Adipocyte (in vitro differentiated cells): ENCODE measurements around the gene G3BP2.
"Not testable (repeated sequence)": the region's sequence is repeated elsewhere in the genome, so short reads cannot be mapped to it uniquely, and the experiment has no call there.

ENCODE experiments used
- DNase-seq: peaks from one replicate; pipeline ENCODE4 v3.0.0-alpha.2; 2015; ENCODE audit warnings: low read depth
- H3K27me3 ChIP-seq: replicated peaks from 2 replicates; pipeline ENCODE4 v1.7.0; 2013; ENCODE audit warnings: mild to moderate bottlenecking, low read length, moderate library complexity; ENCODE audit not compliant: control insufficient read depth, insufficient read depth
- H3K36me3 ChIP-seq: 2 replicates; pipeline ENCODE4 v1.7.0; 2013; ENCODE audit warnings: low read length, mild to moderate bottlenecking, moderate library complexity; ENCODE audit not compliant: control insufficient read depth, insufficient read depth, severe bottlenecking
- H3K4me1 ChIP-seq: 2 replicates; pipeline ENCODE4 v1.7.0; 2013; ENCODE audit warnings: mild to moderate bottlenecking, low read length, moderate library complexity; ENCODE audit not compliant: control insufficient read depth, insufficient read depth
- H3K4me3 ChIP-seq: 2 replicates; pipeline ENCODE4 v1.7.0; 2013; ENCODE audit warnings: mild to moderate bottlenecking, low read length, moderate library complexity
- H3K9ac ChIP-seq: 2 replicates; pipeline ENCODE4 v1.7.0; 2013; ENCODE audit warnings: mild to moderate bottlenecking, low read length, moderate library complexity
- H3K9me3 ChIP-seq: 2 replicates; pipeline ENCODE4 v1.7.0; 2013; ENCODE audit warnings: mild to moderate bottlenecking, low read length, moderate library complexity; ENCODE audit not compliant: control insufficient read depth

G3BP2 gene

GRCh38 chr4:75679876-75680575 lies 6.8 kb upstream of the G3BP2 start:
- no peak for DNase-seq
- Histone ChIP-seq H3K36me3 (no peaks in the 10 kb centered on the region), H3K4me1 (no peaks in the 10 kb centered on the region), H3K27me3 (no peaks in the 10 kb centered on the region), H3K9me3 (no peaks in the 10 kb centered on the region), H3K4me3 (no peak overlapping the region), H3K9ac (no peak overlapping the region)

GRCh38 chr4:75678965-75679364 lies 5.8 kb upstream of the G3BP2 start:
- Histone ChIP-seq H3K4me1 (peaks cover 3% of the 10 kb centered on the region), H3K27me3 (no peaks in the 10 kb centered on the region), H3K9ac (no peak overlapping the region), H3K4me3 (no peak overlapping the region), H3K9me3 (no peaks in the 10 kb centered on the region), H3K36me3 (no peaks in the 10 kb centered on the region)
- DNase-seq = no peak

DNA sequence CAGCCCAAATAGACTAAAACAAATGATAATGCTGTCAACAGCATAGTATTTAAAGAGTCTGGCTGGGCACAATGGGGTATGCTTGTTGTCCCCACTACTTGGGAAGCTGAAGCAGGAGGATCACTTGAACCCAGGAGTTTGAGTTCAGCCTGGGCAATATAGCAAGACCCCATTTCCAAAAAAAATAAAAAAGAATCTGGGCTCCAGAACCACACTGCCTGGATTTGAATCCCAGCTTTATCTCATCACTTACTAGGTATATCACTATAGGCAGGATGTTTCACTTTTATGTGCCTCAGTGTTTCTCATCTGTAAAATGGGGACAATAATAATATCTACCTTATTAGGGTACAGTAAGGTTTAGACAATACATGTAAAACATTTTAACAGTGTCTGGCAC lies 5.3 kb upstream of the G3BP2 start:
- Histone ChIP-seq H3K36me3 (no peaks in the 10 kb centered on the region), H3K9me3 (no peaks in the 10 kb centered on the region), H3K4me1 (peaks cover 7% of the 10 kb centered on the region), H3K27me3 (no peaks in the 10 kb centered on the region), H3K9ac (no peak overlapping the region), H3K4me3 (no peak overlapping the region)
- no peak for DNase-seq

GRCh38 chr4:75675004-75675531 lies 1.9 kb upstream of the G3BP2 start:
- Histone ChIP-seq H3K9me3 (no peaks in the 10 kb centered on the region), H3K27me3 (no peaks in the 10 kb centered on the region), H3K4me3 (no peak overlapping the region), H3K9ac (no peak overlapping the region), H3K36me3 (no peaks in the 10 kb centered on the region), H3K4me1 (peaks cover 23% of the 10 kb centered on the region)
- no peak for DNase-seq

DNA sequence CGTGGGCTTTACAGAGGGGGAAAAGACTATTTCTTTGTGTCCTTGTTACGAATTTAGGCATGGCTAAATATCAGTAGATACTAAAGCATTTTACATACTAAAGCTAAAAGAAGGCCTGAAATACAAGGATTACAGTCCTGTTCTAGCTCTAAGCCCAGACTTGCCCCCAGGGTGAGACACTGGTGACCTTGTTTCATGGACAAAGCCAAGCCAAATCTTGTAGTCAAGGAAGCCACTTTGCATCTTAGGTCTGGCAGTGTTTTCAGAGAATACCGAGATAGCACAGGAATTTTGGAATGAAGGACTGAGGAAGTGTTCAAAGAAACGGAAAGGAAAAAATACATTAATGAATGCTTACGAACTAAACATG lies 733 bp upstream of the G3BP2 start:
- H3K9ac ChIP-seq = peak overlapping the region; percentile 96
- no peaks in the 10 kb centered on the region for H3K27me3 ChIP-seq
- no peaks in the 10 kb centered on the region for H3K36me3 ChIP-seq
- H3K4me3 ChIP-seq = peak overlapping the region; percentile 97
- peaks cover 23% of the 10 kb centered on the region for H3K4me1 ChIP-seq
- H3K9me3 ChIP-seq = no peaks in the 10 kb centered on the region
- no peak for DNase-seq

DNA sequence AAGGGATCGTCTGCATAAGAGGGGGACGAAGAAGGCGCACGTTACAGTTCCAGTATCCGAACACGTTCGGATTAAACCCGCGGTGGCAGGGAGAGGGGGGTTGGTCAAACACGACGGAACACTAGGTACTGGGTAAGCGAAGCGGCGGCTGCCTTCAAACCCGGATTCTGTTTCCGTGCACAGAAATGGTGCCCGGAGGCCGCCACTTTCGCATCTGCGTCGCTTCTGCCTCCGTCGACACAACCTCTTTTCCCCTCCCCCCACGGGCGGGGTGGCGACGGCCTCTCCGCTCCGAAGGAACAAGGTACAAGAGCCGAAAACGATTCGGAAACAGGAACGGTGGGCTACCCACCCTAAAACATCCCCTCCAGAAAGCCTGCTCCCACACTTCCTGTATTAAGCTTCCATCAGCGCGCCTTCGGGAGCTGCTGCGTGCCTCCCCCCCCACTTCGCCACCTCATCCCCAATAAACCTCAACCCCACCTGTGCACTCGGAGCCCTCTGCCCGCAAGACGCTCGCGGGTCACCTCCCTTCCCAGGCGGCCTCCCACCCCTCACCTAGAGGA lies 667 bp downstream of the G3BP2 start:
- Histone ChIP-seq H3K9ac (peak overlapping the region; percentile 96), H3K36me3 (no peaks in the 10 kb centered on the region), H3K4me3 (peak overlapping the region; percentile 97), H3K27me3 (no peaks in the 10 kb centered on the region), H3K9me3 (no peaks in the 10 kb centered on the region), H3K4me1 (peaks cover 23% of the 10 kb centered on the region)
- DNase-seq = peak; percentile 80

DNA sequence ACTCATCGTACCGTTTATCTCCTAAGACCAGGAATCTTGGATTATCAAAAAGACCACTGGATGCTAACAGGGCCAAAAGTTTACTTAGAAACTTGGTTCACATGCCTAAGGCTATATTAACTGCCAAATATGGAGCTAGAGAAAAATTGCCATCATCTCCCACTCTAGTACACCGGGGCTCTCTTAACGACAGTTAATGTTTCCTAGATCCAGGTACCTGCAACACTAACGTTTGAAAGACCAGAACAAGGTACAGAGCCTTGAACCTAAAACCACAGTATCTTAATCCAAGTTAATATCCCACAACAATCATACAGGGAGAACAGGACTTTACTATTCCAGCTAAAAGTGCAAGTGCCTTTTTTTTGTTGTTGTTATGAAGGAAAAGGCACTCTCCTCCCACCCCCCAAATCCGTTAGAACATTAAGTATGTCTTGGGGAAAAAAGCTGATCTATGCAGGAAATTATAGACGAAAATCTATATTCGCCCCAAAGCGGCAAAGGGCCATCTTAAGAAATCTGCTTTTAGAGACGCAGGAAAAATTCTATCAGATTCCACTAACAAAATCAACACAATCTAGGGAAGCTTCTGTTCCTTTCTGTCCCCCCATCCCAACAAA lies 1.3 kb downstream of the G3BP2 start:
- peak overlapping the region; percentile 97 for H3K4me3 ChIP-seq
- H3K36me3 ChIP-seq = no peaks in the 10 kb centered on the region
- peak; percentile 53 for DNase-seq
- H3K27me3 ChIP-seq = no peaks in the 10 kb centered on the region
- no peaks in the 10 kb centered on the region for H3K9me3 ChIP-seq
- peak overlapping the region; percentile 96 for H3K9ac ChIP-seq
- H3K4me1 ChIP-seq = peaks cover 23% of the 10 kb centered on the region

DNA sequence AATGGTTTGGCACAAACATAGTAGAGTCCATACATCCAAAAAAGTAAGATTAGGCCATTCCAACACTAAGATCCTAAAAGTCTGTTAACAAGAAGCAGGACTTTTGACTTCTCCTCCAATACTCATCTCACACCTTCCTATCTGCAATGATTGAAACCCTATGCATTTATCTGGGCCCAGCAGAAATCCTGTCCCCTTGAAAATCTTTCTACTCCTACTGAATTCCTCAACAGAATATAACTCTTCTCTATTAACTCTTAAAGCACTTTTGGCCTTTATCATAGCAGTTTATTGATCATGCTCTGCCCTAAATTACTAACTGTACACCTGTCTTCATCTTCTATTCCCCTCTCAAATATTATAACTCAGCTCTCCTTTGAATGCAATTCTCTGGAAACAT lies 4.6 kb downstream of the G3BP2 start:
- Histone ChIP-seq H3K9ac (no peak overlapping the region), H3K36me3 (no peaks in the 10 kb centered on the region), H3K9me3 (no peaks in the 10 kb centered on the region), H3K4me1 (peaks cover 21% of the 10 kb centered on the region), H3K4me3 (no peak overlapping the region), H3K27me3 (no peaks in the 10 kb centered on the region)
- DNase-seq = no peak

- not testable (repeated sequence) for H3K36me3 ChIP-seq, H3K9ac ChIP-seq, H3K27me3 ChIP-seq, H3K9me3 ChIP-seq, DNase-seq, H3K4me3 ChIP-seq
- H3K4me1 ChIP-seq = peaks cover 26% of the 10 kb centered on the region
These were observed 5.6 kb downstream of the G3BP2 start for GRCh38 chr4:75667636-75668035.

DNA sequence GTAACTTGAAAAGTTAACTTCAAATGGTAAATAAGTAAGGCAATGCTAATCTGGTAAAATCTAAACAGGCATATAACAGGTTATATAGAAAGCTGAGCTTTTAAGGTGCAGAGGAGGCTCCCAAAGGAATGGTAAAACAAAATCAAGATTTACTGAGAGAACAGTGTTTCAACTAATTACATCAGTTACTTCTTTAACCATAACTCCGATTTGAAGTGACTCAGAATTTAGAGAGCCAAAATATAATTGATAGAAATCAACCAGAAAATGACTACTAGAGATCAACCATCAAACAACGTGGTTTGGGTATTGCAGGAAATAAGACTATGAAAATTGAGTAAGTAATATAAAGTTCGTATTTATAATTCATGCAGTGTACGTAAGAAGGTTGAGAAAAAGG lies 6.9 kb downstream of the G3BP2 start:
- Histone ChIP-seq H3K4me3 (no peak overlapping the region), H3K9me3 (no peaks in the 10 kb centered on the region)
- no peak for DNase-seq

GRCh38 chr4:75664604-75665003 lies 8.6 kb downstream of the G3BP2 start:
- not testable (repeated sequence) for H3K9ac ChIP-seq, H3K4me3 ChIP-seq, H3K36me3 ChIP-seq, H3K27me3 ChIP-seq, DNase-seq, H3K9me3 ChIP-seq
- H3K4me1 ChIP-seq = peaks cover 17% of the 10 kb centered on the region

More for the DNA sequence above, 6.9 kb downstream of the G3BP2 start:
- Histone ChIP-seq H3K27me3 (no peaks in the 10 kb centered on the region), H3K36me3 (no peaks in the 10 kb centered on the region), H3K9ac (no peak overlapping the region), H3K4me1 (peaks cover 22% of the 10 kb centered on the region)
